ENCODE measurements around the gene ZNF605. TPM values are rescaled to one million over a fixed set of nuclear protein-coding genes. Genes with fewer than 3 reads are reported as not detected.
"Not testable (repeated sequence)": the region's sequence is repeated elsewhere in the genome, so short reads cannot be mapped to it uniquely, and the experiment has no call there.

The ZNF605 gene
- total RNA-seq, 4 donors from 2014 or later: 4.9 to 18.3 (median 6.3) TPM

DNA sequence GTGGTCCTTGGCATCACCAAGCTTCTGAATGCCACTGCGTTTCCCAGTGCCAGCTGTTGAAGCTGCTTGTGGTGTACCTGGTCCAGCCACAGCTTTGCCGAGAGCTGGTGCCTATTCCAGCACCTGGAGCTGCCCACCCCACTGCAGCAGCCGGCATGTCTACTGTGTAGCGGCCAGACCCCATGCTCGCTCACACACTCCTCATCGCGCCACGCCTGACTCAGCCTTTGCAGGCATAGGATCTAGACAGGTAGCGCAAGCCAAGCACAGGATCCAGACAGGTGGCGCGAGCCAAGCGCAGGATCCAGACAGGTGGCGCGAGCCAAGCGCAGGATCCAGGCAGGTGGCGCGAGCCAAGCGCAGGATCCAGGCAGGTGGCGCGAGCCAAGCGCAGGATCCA lies 11.6 kb upstream of the ZNF605 start:
- no peak for DNase-seq (ENCODE audit: low spot score in 2 of 2)
- TF ChIP-seq POLR2A (IDR thresholded peaks at IDR 0.05) (no peak), POLR2AphosphoS5 (IDR thresholded peaks at IDR 0.05) (no peak), EP300 (IDR thresholded peaks at IDR 0.05) (no peak)
- TF ChIP-seq, protein P1, sequence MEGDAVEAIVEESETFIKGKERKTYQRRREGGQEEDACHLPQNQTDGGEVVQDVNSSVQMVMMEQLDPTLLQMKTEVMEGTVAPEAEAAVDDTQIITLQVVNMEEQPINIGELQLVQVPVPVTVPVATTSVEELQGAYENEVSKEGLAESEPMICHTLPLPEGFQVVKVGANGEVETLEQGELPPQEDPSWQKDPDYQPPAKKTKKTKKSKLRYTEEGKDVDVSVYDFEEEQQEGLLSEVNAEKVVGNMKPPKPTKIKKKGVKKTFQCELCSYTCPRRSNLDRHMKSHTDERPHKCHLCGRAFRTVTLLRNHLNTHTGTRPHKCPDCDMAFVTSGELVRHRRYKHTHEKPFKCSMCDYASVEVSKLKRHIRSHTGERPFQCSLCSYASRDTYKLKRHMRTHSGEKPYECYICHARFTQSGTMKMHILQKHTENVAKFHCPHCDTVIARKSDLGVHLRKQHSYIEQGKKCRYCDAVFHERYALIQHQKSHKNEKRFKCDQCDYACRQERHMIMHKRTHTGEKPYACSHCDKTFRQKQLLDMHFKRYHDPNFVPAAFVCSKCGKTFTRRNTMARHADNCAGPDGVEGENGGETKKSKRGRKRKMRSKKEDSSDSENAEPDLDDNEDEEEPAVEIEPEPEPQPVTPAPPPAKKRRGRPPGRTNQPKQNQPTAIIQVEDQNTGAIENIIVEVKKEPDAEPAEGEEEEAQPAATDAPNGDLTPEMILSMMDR (IDR thresholded peaks at IDR 0.05): no peak
- Histone ChIP-seq H3K27me3 (no peaks in the 10 kb centered on the region), H3K36me3 (peaks cover 12% of the 10 kb centered on the region), H3K4me1 (no peaks in the 10 kb centered on the region), H3K9me3 (peaks cover 26% of the 10 kb centered on the region), H3K27ac (no peak overlapping the region), H3K4me3 (no peak overlapping the region)
- WGBS: 88% methylated on average over 19 of the region's 21 CpGs

DNA sequence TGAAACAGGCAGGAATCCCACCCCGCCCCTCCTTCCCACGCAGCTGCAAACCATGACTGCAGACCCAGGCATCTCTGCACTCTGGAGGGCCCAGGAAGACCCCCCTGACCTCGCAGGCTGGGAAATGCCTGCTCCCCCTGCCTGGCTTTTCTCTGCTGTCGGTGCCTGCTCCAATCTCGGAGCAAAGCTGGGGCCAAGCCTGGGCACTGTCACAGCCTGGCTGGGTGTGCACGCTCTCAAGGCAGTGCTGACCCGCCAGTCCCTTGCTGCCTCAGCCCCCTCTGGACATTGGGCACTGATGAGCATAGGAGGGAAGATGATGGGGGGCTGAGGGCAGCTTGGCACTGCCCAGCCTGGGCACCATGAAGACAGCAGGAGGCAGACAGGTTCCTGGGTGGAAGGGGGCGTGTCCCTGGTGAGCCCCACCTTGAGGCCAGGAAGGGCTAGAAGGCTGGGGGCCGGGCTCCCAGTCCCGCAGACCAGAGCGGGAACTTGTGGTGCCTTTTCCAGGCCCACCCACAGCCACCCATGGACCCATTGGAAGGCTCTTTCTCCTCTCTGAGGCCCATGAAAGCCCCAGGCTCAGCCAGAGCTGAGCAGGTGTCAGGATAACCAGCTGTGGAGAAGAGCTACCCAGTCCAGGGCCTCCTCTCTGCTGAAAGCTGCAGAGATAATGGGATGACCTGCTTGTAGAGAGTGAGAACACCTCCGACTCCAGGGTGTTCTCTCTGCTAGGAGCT lies 10.7 kb upstream of the ZNF605 start:
- H3K36me3 ChIP-seq: peaks cover 16% of the 10 kb centered on the region
- 91% methylated on average over 6 of the region's 12 CpGs for WGBS
- DNase-seq (ENCODE audit: low spot score in 2 of 2): no peak
- H3K27ac ChIP-seq: no peak overlapping the region
- no peak overlapping the region for H3K4me3 ChIP-seq
- no peaks in the 10 kb centered on the region for H3K27me3 ChIP-seq
- H3K9me3 ChIP-seq: peaks cover 28% of the 10 kb centered on the region
- TF ChIP-seq EP300 (IDR thresholded peaks at IDR 0.05) (no peak), POLR2A (IDR thresholded peaks at IDR 0.05) (no peak), POLR2AphosphoS5 (IDR thresholded peaks at IDR 0.05) (no peak)
- H3K4me1 ChIP-seq: no peaks in the 10 kb centered on the region

DNA sequence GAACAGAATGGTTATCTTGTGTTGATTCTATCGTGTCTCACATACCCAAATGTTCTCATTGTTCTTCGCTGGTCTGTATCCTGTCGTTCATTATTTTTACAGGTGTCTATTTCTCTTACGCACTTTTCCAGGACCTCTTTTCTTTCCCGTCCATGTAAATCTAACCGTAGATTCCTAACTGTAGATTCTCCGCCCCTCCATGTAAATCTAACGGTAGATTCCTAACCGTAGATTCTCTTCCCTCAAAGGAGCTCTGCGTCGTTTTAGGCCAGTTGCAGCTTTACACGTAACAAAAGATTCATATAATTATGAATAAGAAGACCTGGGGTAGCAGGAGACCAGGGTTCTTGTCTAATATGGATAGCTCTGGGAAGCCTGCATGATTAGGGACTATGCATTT lies 9.7 kb upstream of the ZNF605 start:
- H3K9me3 ChIP-seq: peaks cover 28% of the 10 kb centered on the region
- no peaks in the 10 kb centered on the region for H3K27me3 ChIP-seq

DNA sequence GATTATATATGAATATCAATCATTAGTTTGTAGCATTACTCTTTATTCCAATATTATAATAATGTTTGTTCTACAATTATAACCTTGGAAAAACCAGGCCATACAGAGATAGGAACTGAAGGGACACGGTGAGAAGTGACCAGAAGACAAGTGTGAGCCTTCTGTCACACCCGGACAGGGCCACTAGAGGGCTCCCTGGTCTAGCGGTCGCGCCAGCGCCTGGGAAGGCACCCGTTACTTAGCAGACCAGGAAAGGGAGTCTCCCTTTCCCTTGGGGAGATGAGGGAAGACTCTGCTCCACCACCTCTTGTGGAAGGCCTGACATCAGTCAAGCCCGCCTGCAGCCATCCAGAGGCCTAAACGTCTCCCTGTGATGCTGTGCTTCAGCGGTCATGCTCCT lies 7.8 kb upstream of the ZNF605 start:
- WGBS: 59% methylated on average over 10 of the region's 10 CpGs
- H3K4me1 ChIP-seq; H3K27ac ChIP-seq; DNase-seq (ENCODE audit: low spot score in 2 of 2); H3K27me3 ChIP-seq; H3K4me3 ChIP-seq: not testable (repeated sequence)
- peaks cover 18% of the 10 kb centered on the region for H3K36me3 ChIP-seq
- peaks cover 23% of the 10 kb centered on the region for H3K9me3 ChIP-seq

More for the DNA sequence above, 9.7 kb upstream of the ZNF605 start:
- no peak for DNase-seq (ENCODE audit: low spot score in 2 of 2)
- Histone ChIP-seq H3K27ac (no peak overlapping the region), H3K36me3 (peaks cover 18% of the 10 kb centered on the region), H3K4me1 (no peaks in the 10 kb centered on the region), H3K4me3 (no peak overlapping the region)
- 96% methylated on average over 12 of the region's 12 CpGs for WGBS
- TF ChIP-seq POLR2AphosphoS5 (IDR thresholded peaks at IDR 0.05) (no peak), POLR2A (IDR thresholded peaks at IDR 0.05) (no peak), EP300 (IDR thresholded peaks at IDR 0.05) (no peak)
- TF ChIP-seq, protein P1 (IDR thresholded peaks at IDR 0.05): no peak

DNA sequence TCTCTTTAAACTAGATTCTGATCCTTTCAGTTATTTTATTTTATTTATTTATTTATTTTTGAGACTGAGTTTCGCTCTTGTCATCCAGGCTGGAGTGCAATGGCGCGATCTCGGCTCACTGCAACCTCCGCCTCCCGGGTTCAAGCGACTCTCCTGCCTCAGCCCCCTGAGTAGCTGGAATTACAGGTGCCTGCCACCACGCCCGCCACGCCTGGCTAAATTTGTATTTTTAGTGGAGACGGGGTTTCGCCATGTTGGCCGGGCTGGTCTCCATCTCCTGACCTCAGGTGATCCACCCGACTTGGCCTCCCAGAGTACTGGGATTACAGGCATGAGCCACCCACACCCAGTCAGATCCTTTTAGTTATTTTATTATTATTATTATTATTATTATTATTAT lies 5.7 kb upstream of the ZNF605 start:
- 98% methylated on average over 14 of the region's 14 CpGs for WGBS
- H3K27me3 ChIP-seq; H3K4me1 ChIP-seq; H3K4me3 ChIP-seq; DNase-seq (ENCODE audit: low spot score in 2 of 2); H3K27ac ChIP-seq: not testable (repeated sequence)
- Histone ChIP-seq H3K36me3 (peaks cover 15% of the 10 kb centered on the region), H3K9me3 (peaks cover 16% of the 10 kb centered on the region)

DNA sequence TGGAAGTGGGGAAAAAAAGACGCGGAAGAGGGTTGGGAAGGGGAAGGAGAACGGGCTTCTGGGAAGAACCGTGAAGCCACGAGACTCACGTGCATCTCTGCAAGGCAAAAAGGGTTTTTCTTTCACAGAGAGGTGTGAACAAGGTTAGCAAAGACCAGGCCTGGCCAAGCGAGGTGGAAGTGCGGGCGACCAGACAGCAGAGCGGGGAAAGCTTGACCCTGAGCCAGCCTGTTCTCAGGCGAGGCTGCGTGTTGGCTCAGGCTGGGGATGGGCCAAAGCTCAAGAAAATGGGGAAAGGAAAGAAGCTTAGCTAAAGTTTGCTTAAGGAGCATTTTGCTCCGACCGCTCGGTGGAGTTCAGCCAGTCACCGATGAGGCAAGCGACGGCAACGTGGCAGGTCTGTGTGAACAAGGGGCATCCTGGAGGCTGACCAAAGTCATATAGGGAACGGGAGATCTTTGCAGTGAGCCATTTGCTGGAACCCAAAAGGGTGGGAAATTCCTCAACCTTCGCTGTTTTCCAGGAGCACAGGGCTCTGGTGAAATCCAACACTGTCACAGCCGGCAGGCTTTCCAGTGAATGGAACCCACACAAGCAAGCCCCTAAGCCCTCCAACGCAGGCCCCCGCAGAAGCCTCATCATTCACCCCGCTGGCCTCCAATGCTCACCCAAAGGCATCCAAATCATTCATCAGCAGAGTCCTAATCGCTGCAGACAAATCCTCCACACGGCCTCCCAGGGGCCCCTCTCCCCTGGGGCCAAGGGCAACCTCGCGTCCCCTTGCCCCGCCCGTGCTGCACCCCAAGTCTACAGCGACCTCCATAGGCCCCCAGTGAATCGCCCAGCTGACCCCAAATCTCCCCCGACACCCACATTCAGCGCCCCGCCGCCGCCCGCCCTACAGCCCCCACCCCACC lies 754 bp downstream of the ZNF605 start:
- Histone ChIP-seq H3K27me3 (no peaks in the 10 kb centered on the region), H3K4me1 (peaks cover 19% of the 10 kb centered on the region), H3K9me3 (peaks cover 7% of the 10 kb centered on the region), H3K4me3 (peak overlapping the region; percentile 93), H3K36me3 (peaks cover 4% of the 10 kb centered on the region), H3K27ac (peak overlapping the region; percentile 89)
- WGBS: 13% methylated on average over 37 of the region's 39 CpGs
- TF ChIP-seq, protein P1 (IDR thresholded peaks at IDR 0.05): no peak
- no peak for TF ChIP-seq EP300 (IDR thresholded peaks at IDR 0.05)
- TF ChIP-seq POLR2AphosphoS5 (IDR thresholded peaks at IDR 0.05): no peak
- no peak for TF ChIP-seq POLR2A (IDR thresholded peaks at IDR 0.05)
- no peak for DNase-seq (ENCODE audit: low spot score in 2 of 2)
